ENCODE data around the gene TENM4.
"Not testable (repeated sequence)": the region's sequence is repeated elsewhere in the genome, so short reads cannot be mapped to it uniquely, and the experiment has no call there.

Gene TENM4

DNA sequence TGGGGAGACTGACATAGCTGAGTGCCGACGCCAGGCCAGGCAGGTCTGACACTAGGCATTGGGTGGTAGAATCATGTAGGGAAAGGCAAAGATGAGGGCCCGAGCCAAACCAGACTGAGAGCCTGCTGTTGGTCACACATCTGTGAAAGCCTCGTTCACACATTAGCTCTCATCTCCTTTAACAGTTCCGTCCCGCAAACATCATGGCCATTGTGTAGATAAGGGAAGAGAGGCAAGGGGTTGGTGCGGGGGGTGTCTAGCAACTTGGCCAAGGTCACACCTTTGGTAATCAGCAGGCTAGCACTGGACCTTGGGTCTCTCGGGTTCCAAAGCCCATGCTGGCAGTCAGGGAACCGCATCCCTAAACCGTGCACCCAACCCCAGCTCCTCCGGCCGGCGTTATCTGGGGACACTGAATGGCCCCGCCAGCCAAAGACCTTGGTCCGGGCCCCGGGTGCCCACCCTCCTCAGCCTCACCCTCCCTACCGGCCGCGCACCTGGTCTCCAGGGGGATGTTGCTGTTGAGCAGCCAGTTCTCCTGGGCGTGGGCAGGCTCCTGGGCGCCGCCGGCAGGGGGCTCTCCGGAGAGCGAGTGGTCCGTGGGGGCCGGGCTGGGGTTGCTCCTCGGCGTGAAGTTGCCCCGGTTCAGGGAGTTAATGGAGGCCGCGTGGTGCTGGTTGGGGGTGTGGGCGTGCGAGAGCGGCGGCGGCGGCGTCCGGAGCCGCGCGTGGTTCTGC, 537.9 kb downstream of the TENM4 start:
- no peak for DNase-seq (ENCODE audit: low read depth in 2 of 2)

GRCh38 chr11:78901831-78902230, 539.0 kb downstream of the TENM4 start:
- DNase-seq (ENCODE audit: low read depth in 2 of 2) = no peak

- DNase-seq (ENCODE audit: low read depth in 2 of 2) = no peak
These were observed 542.5 kb downstream of the TENM4 start for GRCh38 chr11:78898266-78898775.

DNA sequence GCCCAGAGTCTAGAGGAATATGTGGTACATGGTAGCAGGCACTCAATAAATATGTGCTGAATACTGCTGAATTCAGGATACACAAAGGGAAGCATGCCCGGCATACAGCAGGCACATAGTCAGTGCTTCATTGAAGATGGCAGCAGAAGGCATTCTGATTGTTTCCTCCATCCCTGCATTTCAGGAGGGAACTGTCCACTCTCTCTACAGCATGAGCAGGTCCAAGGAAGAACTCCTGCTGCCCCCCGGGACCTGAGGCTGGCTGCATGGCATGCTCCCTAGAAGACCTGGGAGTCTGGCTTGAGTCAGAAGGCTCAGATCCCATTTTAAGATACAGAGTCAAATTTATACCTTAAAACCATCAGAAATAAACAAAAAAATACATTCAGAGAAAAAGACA, 546.8 kb downstream of the TENM4 start:
- DNase-seq (ENCODE audit: low read depth in 2 of 2) = no peak

DNA sequence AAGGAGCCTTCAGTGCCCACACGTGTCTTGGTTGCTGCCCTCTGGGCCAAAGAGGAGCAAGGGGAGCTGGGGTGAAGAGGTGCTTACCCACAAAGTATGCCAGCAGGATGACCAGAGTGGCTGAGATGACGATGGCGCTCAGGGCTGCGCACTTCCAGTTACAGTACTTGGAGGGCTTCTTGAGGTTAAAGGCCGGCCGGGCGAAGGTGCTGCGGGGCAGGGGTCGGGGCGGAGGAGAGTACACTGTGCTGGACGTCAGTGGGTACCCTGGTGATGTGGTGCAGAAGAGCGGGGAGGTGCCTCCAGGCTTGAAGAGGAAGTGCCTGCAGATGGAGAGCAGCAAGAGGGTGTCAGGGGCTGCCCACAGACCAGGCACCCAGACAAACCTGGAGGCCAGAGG, 551.1 kb downstream of the TENM4 start:
- no peak for DNase-seq (ENCODE audit: low read depth in 2 of 2)

GRCh38 chr11:78886616-78887015, 554.2 kb downstream of the TENM4 start:
- no peak for DNase-seq (ENCODE audit: low read depth in 2 of 2)

DNA sequence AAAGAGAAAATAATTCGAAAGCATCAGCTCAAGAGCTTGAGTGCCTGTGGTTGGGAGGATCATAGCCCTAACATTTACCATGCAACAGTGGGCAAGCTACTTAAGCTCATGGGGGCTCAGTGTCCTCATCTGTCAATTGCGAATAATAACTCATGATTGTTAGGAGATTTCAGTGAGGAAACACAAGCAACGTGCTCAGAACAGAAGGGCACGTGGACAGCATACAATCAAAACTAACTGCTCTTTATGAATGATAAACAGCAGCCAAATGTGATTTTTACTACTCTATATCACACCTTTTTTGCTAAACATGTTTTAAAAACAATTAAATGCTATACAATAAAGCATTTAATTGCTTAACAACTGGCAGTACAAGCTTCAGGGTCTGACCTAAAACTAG, 556.1 kb downstream of the TENM4 start:
- no peak for DNase-seq (ENCODE audit: low read depth in 2 of 2)

GRCh38 chr11:78883506-78883905, 557.3 kb downstream of the TENM4 start:
- no peak for DNase-seq (ENCODE audit: low read depth in 2 of 2)

GRCh38 chr11:78879094-78879980, 561.5 kb downstream of the TENM4 start:
- not testable (repeated sequence) for DNase-seq (ENCODE audit: low read depth in 2 of 2)

GRCh38 chr11:78878631-78879030, 562.2 kb downstream of the TENM4 start:
- DNase-seq (ENCODE audit: low read depth in 2 of 2) = no peak

- DNase-seq (ENCODE audit: low read depth in 2 of 2) = no peak
These were observed 564.2 kb downstream of the TENM4 start for GRCh38 chr11:78876676-78877075.

GRCh38 chr11:78870655-78871054, 570.2 kb downstream of the TENM4 start:
- no peak for DNase-seq (ENCODE audit: low read depth in 2 of 2)

- no peak for DNase-seq (ENCODE audit: low read depth in 2 of 2)
These were observed 571.5 kb downstream of the TENM4 start for GRCh38 chr11:78869293-78869692.

DNA sequence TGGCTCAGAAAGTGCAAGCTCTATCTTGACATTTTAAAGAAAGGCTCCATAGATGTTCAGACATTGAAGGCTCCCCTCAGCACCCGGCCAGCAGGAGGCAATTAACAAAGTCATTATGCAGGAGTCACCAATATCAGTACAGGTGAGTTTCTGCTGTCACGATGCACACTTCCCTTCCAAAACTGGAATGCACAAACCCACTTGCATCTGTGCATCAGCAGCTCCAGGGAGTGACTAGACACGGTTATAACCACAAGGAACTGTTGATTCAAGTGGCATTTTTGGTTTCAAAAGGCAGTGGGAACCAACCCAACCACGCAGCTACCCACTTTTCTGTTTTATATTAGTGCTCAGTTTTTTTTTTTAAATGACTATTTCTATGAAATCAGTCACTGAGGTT, 572.3 kb downstream of the TENM4 start:
- no peak for DNase-seq (ENCODE audit: low read depth in 2 of 2)

GRCh38 chr11:78860720-78861422, 580.0 kb downstream of the TENM4 start:
- DNase-seq (ENCODE audit: low read depth in 2 of 2) = no peak

DNA sequence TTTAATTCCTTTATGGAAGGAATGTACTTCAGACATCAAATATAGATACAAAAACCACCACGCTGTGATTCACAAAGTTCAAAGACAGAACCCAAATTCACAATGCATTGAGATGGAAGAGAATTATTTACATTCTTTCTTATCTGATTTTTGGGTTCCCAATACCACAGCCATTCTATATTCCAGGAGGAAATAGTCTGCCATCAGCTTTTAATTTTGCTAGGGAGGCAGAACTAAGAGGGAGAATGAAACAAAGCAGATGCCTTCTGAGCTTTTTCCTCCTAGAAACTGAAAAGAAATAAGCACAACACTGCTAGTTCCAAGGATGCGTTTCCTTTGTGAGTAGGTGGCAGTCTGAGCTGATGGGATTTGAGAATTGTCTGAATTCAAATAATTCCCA, 583.1 kb downstream of the TENM4 start:
- no peak for DNase-seq (ENCODE audit: low read depth in 2 of 2)

- DNase-seq (ENCODE audit: low read depth in 2 of 2) = no peak
These were observed 584.6 kb downstream of the TENM4 start for GRCh38 chr11:78856211-78856610.

- no peak for DNase-seq (ENCODE audit: low read depth in 2 of 2)
These were observed 585.7 kb downstream of the TENM4 start for GRCh38 chr11:78855116-78855515.

GRCh38 chr11:78853521-78853920, 587.3 kb downstream of the TENM4 start:
- DNase-seq (ENCODE audit: low read depth in 2 of 2) = no peak

DNA sequence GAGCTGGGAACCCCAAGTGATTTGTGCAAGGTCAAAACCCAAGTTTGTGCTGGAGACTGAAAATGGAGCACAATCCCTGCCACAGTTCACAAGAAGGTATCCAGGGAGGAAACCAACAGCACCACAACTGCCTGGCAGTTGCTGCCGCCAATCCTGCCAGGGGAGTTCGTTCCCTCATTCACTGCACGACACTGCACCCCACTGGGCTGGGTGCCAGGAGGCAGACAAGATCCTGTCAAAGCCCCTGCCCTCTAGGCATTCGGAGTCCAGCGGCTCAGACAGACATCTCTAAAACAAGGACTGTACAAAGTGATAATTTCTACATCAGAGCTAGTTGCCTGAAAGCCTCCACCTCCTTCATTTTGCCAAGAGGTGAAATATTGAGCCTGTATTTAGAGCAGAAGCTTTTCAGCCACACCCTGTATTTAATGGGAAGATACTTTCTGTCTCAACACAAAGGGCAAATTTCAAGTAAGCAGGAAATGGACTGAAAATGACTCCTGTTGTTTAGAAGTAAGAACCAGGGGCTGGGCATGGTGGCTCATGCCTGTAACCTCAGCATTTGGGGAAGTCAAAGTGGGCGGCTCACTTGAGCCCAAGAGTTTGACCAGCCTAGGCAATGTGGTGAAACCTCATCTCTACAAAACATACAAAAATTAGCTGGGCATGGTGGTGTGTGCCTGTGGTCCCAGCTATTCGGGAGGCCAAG, 588.8 kb downstream of the TENM4 start:
- no peak for DNase-seq (ENCODE audit: low read depth in 2 of 2)

DNA sequence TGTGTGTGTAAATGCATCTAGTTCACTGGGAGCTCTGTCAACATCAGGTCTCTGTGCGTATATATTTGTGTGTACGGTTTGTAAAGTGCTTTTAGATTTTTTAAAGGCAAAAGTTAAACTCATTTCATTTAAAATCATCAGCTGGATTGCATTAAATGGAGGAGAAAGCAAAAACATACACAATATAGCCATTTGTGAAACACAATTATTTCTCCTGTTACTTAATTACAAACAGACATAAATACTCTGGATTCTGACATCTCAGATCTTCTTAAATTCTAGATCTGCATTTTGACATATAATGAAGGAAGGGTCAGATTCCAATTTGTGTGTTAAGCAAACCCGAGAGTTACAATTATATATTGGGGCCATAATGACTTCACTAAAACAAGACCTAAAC, 590.8 kb downstream of the TENM4 start:
- DNase-seq (ENCODE audit: low read depth in 2 of 2) = no peak

DNA sequence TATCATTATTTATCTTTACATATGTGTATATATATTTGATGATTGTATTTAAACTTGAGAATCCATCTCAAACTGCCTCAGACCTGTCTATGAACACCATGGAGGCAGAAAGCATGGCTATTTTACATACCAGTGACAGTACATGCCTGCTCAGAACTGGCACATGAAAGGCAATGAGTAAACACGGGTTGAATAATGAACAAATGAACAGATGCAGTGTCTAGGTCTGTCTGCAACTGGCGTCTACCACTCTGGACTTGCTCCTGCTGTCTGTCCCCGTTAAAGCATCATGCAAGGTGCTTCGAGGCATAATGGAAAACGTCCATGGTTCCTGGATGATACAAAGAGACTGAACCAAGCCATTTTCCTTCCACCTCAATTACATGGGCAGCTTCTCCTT, 594.6 kb downstream of the TENM4 start:
- DNase-seq (ENCODE audit: low read depth in 2 of 2) = no peak
